AG04449 (cell line): ENCODE data around the gene FAM174C.
"Not testable (repeated sequence)": the region's sequence is repeated elsewhere in the genome, so short reads cannot be mapped to it uniquely, and the experiment has no call there.

Experiments used
- CTCF ChIA-PET: fragments of 350-600 bp; formaldehyde crosslinking; extraction: SDS; loops from one replicate; lab custom pipeline; 2021; ENCODE audit warnings: antibody characterized with exemption; lab: Yijun Ruan, JAX
- POLR2A ChIA-PET: fragments of 400-600, 350-600 bp; formaldehyde crosslinking; extraction: SDS; loops from one replicate; lab custom pipeline; 2020; ENCODE audit warnings: antibody characterized with exemption, inconsistent platforms; lab: Yijun Ruan, JAX
- DNase-seq: peaks from one replicate; pipeline ENCODE4 v3.0.0-alpha.2; 2010; ENCODE audit warnings: low read depth, low spot score
- H3K4me3 ChIP-seq: 2 replicates; pipeline ENCODE4 v1.5.1; 2011; ENCODE audit warnings: low read depth, mild to moderate bottlenecking, control low read depth, low read length
- TF ChIP-seq, protein P1 (sequence below): IDR thresholded peaks from one replicate; pipeline ENCODE4 v1.5.1; 2011; ENCODE audit warnings: mild to moderate bottlenecking, moderate library complexity, low read length, control low read depth, inconsistent platforms; ENCODE audit not compliant: insufficient read depth; ENCODE audit errors: missing control alignments

The FAM174C gene

DNA sequence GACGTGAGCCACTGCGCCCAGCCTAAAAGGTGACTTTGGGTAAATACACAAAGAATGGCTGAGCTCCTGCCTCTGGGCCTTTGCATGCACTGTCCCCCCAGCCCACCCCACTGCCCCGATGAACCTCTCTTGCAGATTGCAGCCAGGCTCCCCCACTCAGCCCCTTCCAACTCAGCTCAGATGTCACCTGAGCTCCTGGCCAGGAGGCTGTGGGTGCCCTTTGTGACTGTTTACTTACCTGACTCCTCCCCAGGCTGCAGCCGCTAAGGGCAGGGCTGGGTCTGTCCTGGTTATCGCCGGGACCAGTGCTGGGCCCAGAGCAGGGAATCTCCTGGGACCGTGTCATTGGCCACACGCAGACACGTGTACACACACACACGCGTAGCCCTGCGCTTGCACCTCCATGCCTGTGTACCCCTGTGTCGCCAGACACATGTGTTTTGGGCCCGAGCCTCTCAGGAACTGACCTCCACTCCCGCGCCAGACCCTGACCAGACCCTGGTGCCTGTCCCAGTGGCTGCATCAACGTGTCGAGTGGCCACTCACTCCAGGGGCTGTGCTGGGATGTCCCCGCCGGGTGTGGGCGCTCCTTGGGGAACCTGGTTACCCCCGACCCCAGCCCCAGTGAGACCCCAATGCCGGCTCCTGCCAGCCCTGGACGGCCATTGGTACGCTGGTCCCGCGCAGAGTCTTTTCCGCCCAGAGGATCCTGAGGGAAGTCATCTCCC, 29.0 kb downstream of the FAM174C start:
- CTCF ChIA-PET = interaction anchor here (2.3 kb wide), 1 partner anchor 11 kb away, joined by 12 read pairs; no protein-coding TSS in a partner anchor
- H3K4me3 ChIP-seq = no peak overlapping the region
- TF ChIP-seq, protein P1, sequence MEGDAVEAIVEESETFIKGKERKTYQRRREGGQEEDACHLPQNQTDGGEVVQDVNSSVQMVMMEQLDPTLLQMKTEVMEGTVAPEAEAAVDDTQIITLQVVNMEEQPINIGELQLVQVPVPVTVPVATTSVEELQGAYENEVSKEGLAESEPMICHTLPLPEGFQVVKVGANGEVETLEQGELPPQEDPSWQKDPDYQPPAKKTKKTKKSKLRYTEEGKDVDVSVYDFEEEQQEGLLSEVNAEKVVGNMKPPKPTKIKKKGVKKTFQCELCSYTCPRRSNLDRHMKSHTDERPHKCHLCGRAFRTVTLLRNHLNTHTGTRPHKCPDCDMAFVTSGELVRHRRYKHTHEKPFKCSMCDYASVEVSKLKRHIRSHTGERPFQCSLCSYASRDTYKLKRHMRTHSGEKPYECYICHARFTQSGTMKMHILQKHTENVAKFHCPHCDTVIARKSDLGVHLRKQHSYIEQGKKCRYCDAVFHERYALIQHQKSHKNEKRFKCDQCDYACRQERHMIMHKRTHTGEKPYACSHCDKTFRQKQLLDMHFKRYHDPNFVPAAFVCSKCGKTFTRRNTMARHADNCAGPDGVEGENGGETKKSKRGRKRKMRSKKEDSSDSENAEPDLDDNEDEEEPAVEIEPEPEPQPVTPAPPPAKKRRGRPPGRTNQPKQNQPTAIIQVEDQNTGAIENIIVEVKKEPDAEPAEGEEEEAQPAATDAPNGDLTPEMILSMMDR = no peak
- POLR2A ChIA-PET = no interaction called here
- no peak for DNase-seq

DNA sequence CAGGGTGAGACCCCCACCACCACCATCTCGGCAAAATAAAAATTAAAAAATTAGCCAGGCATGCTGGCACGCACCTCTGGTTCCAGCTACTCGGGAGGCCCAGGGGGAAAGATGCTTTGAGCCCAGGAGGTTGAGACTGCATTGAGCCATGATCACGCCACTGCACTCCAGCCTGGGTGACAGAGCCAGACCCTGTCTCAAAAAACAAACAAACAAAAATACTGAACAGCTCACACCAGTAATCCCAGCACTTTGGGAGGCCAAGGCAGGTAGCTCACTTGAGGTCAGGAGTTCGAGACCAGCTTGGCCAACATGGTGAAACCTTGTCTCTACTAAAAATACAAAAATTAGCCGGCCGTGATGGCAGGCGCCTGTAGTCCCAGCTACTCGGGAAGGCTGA, 30.0 kb downstream of the FAM174C start:
- DNase-seq, CTCF ChIA-PET, H3K4me3 ChIP-seq, POLR2A ChIA-PET: not testable (repeated sequence)

DNA sequence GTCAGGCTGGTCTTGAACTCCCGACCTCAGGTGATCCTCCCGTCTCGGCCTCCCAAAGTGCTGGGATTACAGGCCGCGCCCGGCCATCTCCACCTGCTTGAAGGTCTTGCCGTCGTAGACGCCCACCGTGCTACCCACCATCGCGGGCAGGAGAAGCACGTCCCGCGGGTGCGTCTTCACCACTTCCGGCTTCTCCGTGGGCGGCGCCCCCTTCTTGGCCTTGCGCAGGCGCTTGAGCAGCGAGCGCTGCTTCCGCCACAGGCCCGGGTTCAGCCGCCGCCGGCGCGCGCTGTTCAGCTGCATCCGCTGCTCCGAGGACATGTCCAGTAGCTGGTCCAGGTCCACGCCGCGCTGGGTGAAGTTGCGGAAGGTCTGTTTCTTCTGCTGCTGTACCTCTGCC, 32.0 kb downstream of the FAM174C start:
- ChIA-PET CTCF (no interaction called here), POLR2A (no interaction called here)
- H3K4me3 ChIP-seq = no peak overlapping the region
- TF ChIP-seq, protein P1 = no peak
- DNase-seq = no peak

DNA sequence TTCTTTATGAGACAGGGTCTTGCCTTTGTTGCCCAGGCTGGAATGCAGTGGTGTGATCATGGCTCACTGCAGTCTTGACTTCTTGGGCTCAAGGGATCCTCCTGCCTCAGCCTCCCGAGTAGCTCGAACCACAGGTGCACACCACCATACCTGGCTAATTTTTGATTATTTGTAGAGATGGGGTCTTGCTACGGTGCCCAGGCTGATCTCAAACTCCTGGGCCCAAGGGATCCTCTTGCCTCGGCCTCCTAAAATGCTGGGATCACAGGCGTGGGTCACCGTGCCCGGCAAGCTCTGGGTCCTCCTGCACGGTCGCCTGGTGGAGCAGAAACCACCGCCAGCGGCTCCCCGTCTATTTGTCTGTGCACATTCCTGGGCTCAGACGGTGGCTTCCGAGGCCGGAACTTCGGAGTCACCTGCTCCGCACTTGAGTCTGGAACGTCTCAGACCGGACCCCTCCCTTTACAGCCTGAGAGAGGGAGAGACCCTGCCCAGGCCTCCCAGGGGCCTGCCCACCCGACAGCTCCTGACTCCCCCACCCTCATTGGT, 32.5 kb downstream of the FAM174C start:
- TF ChIP-seq, protein P1 = no peak
- CTCF ChIA-PET = no interaction called here
- POLR2A ChIA-PET = no interaction called here
- no peak overlapping the region for H3K4me3 ChIP-seq
- no peak for DNase-seq

DNA sequence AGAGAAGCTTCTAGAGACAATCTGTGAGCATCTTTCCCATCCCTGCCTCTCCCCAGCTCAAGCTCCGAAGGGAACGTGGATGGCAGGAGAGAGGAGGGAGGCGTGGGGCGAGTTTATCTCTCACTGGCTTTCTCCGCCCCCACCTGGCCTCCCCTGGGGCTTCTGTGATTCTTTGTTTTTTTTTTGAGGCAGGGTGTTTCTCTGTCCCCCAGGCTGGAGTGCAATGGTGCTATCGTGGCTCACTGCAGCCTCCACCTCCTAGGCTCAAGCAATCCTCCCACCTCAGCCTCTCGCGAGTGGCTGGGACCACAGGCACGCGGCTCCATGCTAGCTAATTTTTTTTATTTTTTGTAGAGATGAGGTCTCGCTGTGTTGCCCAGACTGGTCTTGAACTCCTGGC, 33.4 kb downstream of the FAM174C start:
- H3K4me3 ChIP-seq = no peak overlapping the region
- ChIA-PET POLR2A (no interaction called here), CTCF (no interaction called here)
- TF ChIP-seq, protein P1 = no peak
- no peak for DNase-seq

DNA sequence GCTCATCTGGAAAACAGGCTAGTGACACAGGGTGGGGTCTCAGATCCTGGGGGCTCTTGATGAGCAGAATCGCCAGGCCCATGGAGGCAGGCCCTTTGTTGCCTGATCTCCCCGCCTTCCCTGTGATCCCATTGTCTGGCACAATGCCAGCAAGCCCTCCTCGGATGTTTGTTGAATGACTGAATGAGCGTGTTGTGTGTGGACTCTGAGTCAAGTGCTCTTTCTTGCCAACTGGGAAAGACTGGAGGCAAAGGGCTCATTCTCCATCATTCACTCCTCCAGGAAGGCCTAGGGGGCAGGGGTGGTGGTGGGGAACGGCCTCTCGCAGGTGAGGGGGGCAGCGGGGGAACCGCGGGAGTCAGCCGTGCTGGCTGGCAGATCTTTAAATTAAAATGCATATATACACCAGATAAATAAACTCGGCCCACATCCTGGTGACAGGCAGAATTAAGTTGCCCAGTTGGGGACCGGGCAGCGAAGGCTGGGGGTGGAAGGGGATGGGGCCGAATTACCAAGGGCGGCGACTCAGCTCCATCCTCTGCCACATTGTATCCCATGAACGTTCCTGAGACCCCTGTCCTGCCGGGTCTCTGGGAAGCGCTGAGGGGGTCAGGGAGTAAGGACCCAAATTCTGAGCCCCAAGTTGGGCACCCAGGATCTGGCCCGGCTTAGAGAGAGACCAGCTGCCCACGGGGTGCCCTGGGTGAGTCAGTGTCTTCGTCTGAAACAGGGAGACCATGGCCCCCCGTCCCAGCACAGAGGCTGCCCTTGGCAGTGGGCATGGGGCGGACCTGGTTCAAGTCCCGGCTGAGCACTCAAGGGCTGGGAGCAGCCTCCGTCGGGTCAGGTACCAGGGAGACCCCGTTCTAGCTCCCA, 34.9 kb downstream of the FAM174C start:
- DNase-seq = no peak
- CTCF ChIA-PET = no interaction called here
- POLR2A ChIA-PET = no interaction called here
- H3K4me3 ChIP-seq = no peak overlapping the region
- TF ChIP-seq, protein P1 = no peak
